Upper lobe of left lung (tissue), 6 donors: Measurements from ENCODE around the gene ADORA3. TPM values are rescaled to one million over a fixed set of nuclear protein-coding genes. Genes with fewer than 3 reads are reported as not detected.

Experiments used
- ATAC-seq, 2 donors: fragments of 200-7000 bp; cut with Tn5 transposase; one replicate each; pipeline ENCODE4 v1.9.1; 2022; ENCODE audit warnings: mild to moderate bottlenecking in 2 of 2, moderate library complexity in 2 of 2; ENCODE audit not compliant: low FRiP score in 2 of 2
- DNase-seq, 2 donors: peaks; one replicate each; pipeline ENCODE4 v3.0.0-alpha.2; 2019 to 2020
- H3K27ac ChIP-seq, 4 donors: fragments of 200-600 bp; sonication (generic); one replicate each; pipeline ENCODE4 v1.5.1; 2016 to 2019
- H3K27me3 ChIP-seq, 4 donors: fragments of 200-600 bp; sonication (generic); one replicate each; pipeline ENCODE4 v1.5.1; 2017 to 2019
- H3K36me3 ChIP-seq, 4 donors: fragments of 200-600 bp; sonication (generic); one replicate each; pipeline ENCODE4 v1.5.1; 2016 to 2019
- H3K4me1 ChIP-seq, 4 donors: fragments of 200-600 bp; sonication (generic); one replicate each; pipeline ENCODE4 v1.5.1; 2018 to 2019
- H3K4me3 ChIP-seq, 4 donors: fragments of 200-600 bp; sonication (generic); one replicate each; pipeline ENCODE4 v1.5.1; 2017 to 2019; ENCODE audit warnings: mild to moderate bottlenecking in 2 of 4, moderate library complexity in 1 of 4
- H3K9me3 ChIP-seq, 4 donors: fragments of 200-600 bp; sonication (generic); one replicate each; pipeline ENCODE4 v1.5.1; 2018 to 2019
- CTCF ChIP-seq, 6 experiments: fragments of 450-650 bp in 4 of 6; fragments of 200-600 bp in 2 of 6; sonication (generic) in 2 of 6; IDR thresholded peaks; one replicate each; pipeline ENCODE4 v1.5.1; 2016 to 2019; ENCODE audit warnings: antibody characterized with exemption in 6 of 6
- EP300 ChIP-seq, 4 donors: sonication (generic); formaldehyde crosslinking; IDR thresholded peaks; one replicate each; pipeline ENCODE4 v1.5.1; 2017; ENCODE audit warnings: antibody characterized with exemption in 4 of 4, control low read depth in 2 of 4
- POLR2A ChIP-seq, 4 donors: fragments of 450-650 bp; IDR thresholded peaks; one replicate each; pipeline ENCODE4 v1.5.1; 2016 to 2017; ENCODE audit warnings: antibody characterized with exemption in 4 of 4, mild to moderate bottlenecking in 2 of 4
- POLR2AphosphoS5 ChIP-seq, 2 donors: sonication (generic); formaldehyde crosslinking; IDR thresholded peaks; one replicate each; pipeline ENCODE4 v1.5.1; 2017; ENCODE audit warnings: antibody characterized with exemption in 2 of 2
- WGBS, 2 donors: methylation state at CpG; one replicate each; pipeline ENCODE4 v1.1.5; 2017 to 2018; 5-methylcytosine and 5-hydroxymethylcytosine counted together
- total RNA-seq, 6 donors: library from RNA; depleted of rRNA in 4 of 6; stranded (reverse); fragments of >200 nt in 4 of 6; gene quantifications; one replicate each; pipeline versions ENCODE4 v1.1.0 to v1.2.1, GENCODE V29; 2016 to 2021
- donor health status: DM: no; HTN: no; CAD: no; lungs with moderate emphysema.
- donor health status: DM: no; HTN: yes; CAD: no; lungs with severe emphysema.

The ADORA3 gene
- total RNA-seq, 6 donors from 2014 or later, result 2.1 to 10.0 (median 7.3) TPM

GRCh38 chr1:111513410-111514020 is 10.1 kb upstream of the ADORA3 start:
- no peak for DNase-seq
- no peaks in the 10 kb centered on the region for H3K27me3 ChIP-seq
- TF ChIP-seq EP300 (IDR thresholded peaks at IDR 0.05), result peak in 1 of 4 donors; percentile 49
- TF ChIP-seq POLR2A (IDR thresholded peaks at IDR 0.05), result no peak
- no peak for TF ChIP-seq CTCF (IDR thresholded peaks at IDR 0.05)
- peak; percentile 58 to 65 for TF ChIP-seq POLR2AphosphoS5 (IDR thresholded peaks at IDR 0.05)
- H3K4me1 ChIP-seq, result peaks cover 60 to 85% (median 66%) of the 10 kb centered on the region in 4 donors
- H3K9me3 ChIP-seq, result no peaks in the 10 kb centered on the region
- peak overlapping the region in 1 of 4 donors; percentile 49 for H3K27ac ChIP-seq
- no peak for ATAC-seq
- 51 to 52% methylated on average over 8 of the region's 8 CpGs for WGBS, 2 donors
- H3K36me3 ChIP-seq, result no peaks in the 10 kb centered on the region
- H3K4me3 ChIP-seq, result no peak overlapping the region

- Histone ChIP-seq H3K4me3 (no peak overlapping the region), H3K4me1 (peaks cover 64 to 90% (median 70%) of the 10 kb centered on the region in 4 donors), H3K9me3 (no peaks in the 10 kb centered on the region), H3K36me3 (no peaks in the 10 kb centered on the region), H3K27ac (peak overlapping the region in 1 of 4 donors; percentile 49), H3K27me3 (no peaks in the 10 kb centered on the region)
- ATAC-seq (no peak), DNase-seq (no peak)
- WGBS, 2 donors, result 81 to 82% methylated on average over 3 of the region's 3 CpGs
- TF ChIP-seq POLR2A (IDR thresholded peaks at IDR 0.05) (no peak), CTCF (IDR thresholded peaks at IDR 0.05) (no peak), POLR2AphosphoS5 (IDR thresholded peaks at IDR 0.05) (no peak)
Observed at GRCh38 chr1:111512931-111513330, 9.5 kb upstream of the ADORA3 start.

- Histone ChIP-seq H3K4me3 (no peak overlapping the region), H3K27ac (peak overlapping the region in 2 of 4 donors; percentile 1 to 49), H3K4me1 (peaks cover 70 to 96% (median 75%) of the 10 kb centered on the region in 4 donors), H3K27me3 (no peaks in the 10 kb centered on the region), H3K9me3 (no peaks in the 10 kb centered on the region), H3K36me3 (no peaks in the 10 kb centered on the region)
- ATAC-seq (no peak), DNase-seq (peak in 1 of 2 donors; percentile 38)
- TF ChIP-seq EP300 (IDR thresholded peaks at IDR 0.05), result no peak
- TF ChIP-seq POLR2AphosphoS5 (IDR thresholded peaks at IDR 0.05), result no peak
- no peak for TF ChIP-seq POLR2A (IDR thresholded peaks at IDR 0.05)
- no peak for TF ChIP-seq CTCF (IDR thresholded peaks at IDR 0.05)
- WGBS, 2 donors, result 64 to 81% methylated on average over 5 of the region's 5 CpGs
Observed at GRCh38 chr1:111512132-111512889, 8.9 kb upstream of the ADORA3 start.

GRCh38 chr1:111511370-111511769 is 7.9 kb upstream of the ADORA3 start:
- Histone ChIP-seq H3K36me3 (no peaks in the 10 kb centered on the region), H3K4me3 (no peak overlapping the region), H3K27ac (no peak overlapping the region), H3K4me1 (peaks cover 71 to 95% (median 74%) of the 10 kb centered on the region in 4 donors), H3K9me3 (no peaks in the 10 kb centered on the region), H3K27me3 (no peaks in the 10 kb centered on the region)
- no peak for DNase-seq
- no peak for TF ChIP-seq CTCF (IDR thresholded peaks at IDR 0.05)
- TF ChIP-seq EP300 (IDR thresholded peaks at IDR 0.05), result no peak
- no peak for TF ChIP-seq POLR2A (IDR thresholded peaks at IDR 0.05)
- TF ChIP-seq POLR2AphosphoS5 (IDR thresholded peaks at IDR 0.05), result no peak
- ATAC-seq, result no peak
- WGBS, 2 donors, result 73 to 74% methylated on average over 3 of the region's 3 CpGs
